K562 (cell line): ENCODE measurements around the gene ELOVL7. TPM values are rescaled to one million over a fixed set of nuclear protein-coding genes. Genes with fewer than 3 reads are reported as not detected.
A peak's percentile ranks its signal among the peaks of the same experiment; 100 is the strongest.

Experiments used
- ATAC-seq: fragments of 200-7000 bp; cut with Tn5 transposase; 3 replicates; pipeline ENCODE4 v1.9.1; 2020; ENCODE audit warnings: moderate library complexity
- BruUV-seq: library from RNA; stranded (reverse); fragments of 400-500 nt; replicated peaks from 2 replicates; lab custom pipeline; 2021; lab: Mats Ljungman, UMichigan
- CTCF ChIA-PET: fragments of 300-600 bp; formaldehyde crosslinking; extraction: SDS; loops from one replicate; lab custom pipeline; 2021; ENCODE audit warnings: low intra/inter-chr PET ratio; lab: Yijun Ruan, JAX
- POLR2A ChIA-PET: fragments of 300-600, 350-650 bp; sonication (Branson Sonifier 250); formaldehyde crosslinking; extraction: SDS; loops from one replicate; lab custom pipeline; 2021; ENCODE audit warnings: antibody characterized with exemption, inconsistent platforms; lab: Yijun Ruan, JAX
- DNase-seq, 4 experiments: peaks; one replicate each; pipeline versions ENCODE4 v3.0.0 to v3.0.0-alpha.2; 2011 to 2018; ENCODE audit warnings: low spot score in 3 of 4, mixed read lengths in 3 of 4; ENCODE audit errors: extremely low read depth in 1 of 4
- FAIRE-seq: peaks from 2 replicates; lab custom pipeline; 2011; peaks lifted over from hg19 to GRCh38; lab: Jason Lieb, UNC
- H2AFZ ChIP-seq: 2 replicates; pipeline ENCODE4 v1.6.0; 2011; ENCODE audit warnings: low read depth, low read length, control low read depth, inconsistent platforms
- H3K27ac ChIP-seq: fragments of 200-600 bp; 3 replicates; pipeline ENCODE4 v1.8.0; 2011; ENCODE audit warnings: low read depth, mild to moderate bottlenecking, control low read depth, inconsistent platforms, low read length, moderate library complexity, mixed read lengths; ENCODE audit errors: extremely low read depth
- H3K27me3 ChIP-seq, 2 experiments: fragments of 300-600 bp in 1 of 2; 2 replicates in 1 of 2; 3 replicates in 1 of 2; pipeline versions ENCODE4 v1.6.0 to v1.8.0; 2011; ENCODE audit warnings: inconsistent platforms in 2 of 2, low read length in 2 of 2, mild to moderate bottlenecking in 1 of 2, mixed read lengths in 1 of 2, moderate library complexity in 1 of 2; ENCODE audit not compliant: control insufficient read depth in 2 of 2, insufficient read depth in 2 of 2
- H3K36me3 ChIP-seq: fragments of 300-600 bp; 3 replicates; pipeline ENCODE4 v1.8.0; 2011; ENCODE audit warnings: mild to moderate bottlenecking, low read length, inconsistent platforms; ENCODE audit not compliant: control insufficient read depth, insufficient read depth
- H3K4me1 ChIP-seq, 2 experiments: fragments of 200-600 bp in 1 of 2; replicated peaks in 1 of 2; 2 replicates in 1 of 2; 3 replicates in 1 of 2; pipeline versions ENCODE4 v1.5.1 to v1.8.0; 2011; ENCODE audit warnings: inconsistent platforms in 2 of 2, low read length in 2 of 2, mild to moderate bottlenecking in 1 of 2, mixed read lengths in 1 of 2, moderate library complexity in 1 of 2; ENCODE audit not compliant: control insufficient read depth in 2 of 2, insufficient read depth in 2 of 2
- H3K4me2 ChIP-seq: 2 replicates; pipeline ENCODE4 v1.6.1; 2011; ENCODE audit warnings: low read length, control low read depth, inconsistent platforms, mixed read lengths; ENCODE audit not compliant: insufficient read depth
- H3K4me3 ChIP-seq: fragments of 200-600 bp; sonication (generic), shearing (Covaris generic); 2 replicates; pipeline ENCODE4 v1.5.1; 2016; ENCODE audit warnings: control low read depth, inconsistent platforms
- H3K79me2 ChIP-seq: fragments of 200-600 bp; 3 replicates; pipeline ENCODE4 v1.8.0; 2011; ENCODE audit warnings: low read length, inconsistent platforms; ENCODE audit not compliant: control insufficient read depth, insufficient read depth
- H3K9ac ChIP-seq, 2 experiments: 2 replicates each; pipeline versions ENCODE4 v1.6.0 to v1.6.1; 2011; ENCODE audit warnings: low read depth in 2 of 2, low read length in 2 of 2, control low read depth in 1 of 2, inconsistent platforms in 1 of 2, mild to moderate bottlenecking in 1 of 2, mixed read lengths in 1 of 2; ENCODE audit not compliant: insufficient read depth in 1 of 2
- H3K9me1 ChIP-seq: one replicate; pipeline ENCODE4 v1.6.0; 2011; ENCODE audit warnings: inconsistent platforms, mild to moderate bottlenecking, low read length, moderate library complexity; ENCODE audit not compliant: control insufficient read depth, insufficient read depth
- H3K9me3 ChIP-seq: replicated peaks from 2 replicates; pipeline ENCODE4 v1.5.1; 2011; ENCODE audit warnings: low read depth, low read length, inconsistent platforms; ENCODE audit not compliant: control insufficient read depth, insufficient read depth
- H4K20me1 ChIP-seq: replicated peaks from 2 replicates; pipeline ENCODE4 v1.6.1; 2011; ENCODE audit warnings: low read length, inconsistent platforms, mixed read lengths; ENCODE audit not compliant: control insufficient read depth, insufficient read depth
- HDAC6 ChIP-seq: IDR thresholded peaks from 2 replicates; pipeline ENCODE4 v1.6.1; 2012; ENCODE audit warnings: low read depth, mild to moderate bottlenecking, control low read depth, inconsistent platforms, low read length, moderate library complexity
- HNRNPUL1 ChIP-seq: fragments of 200-400 bp; formaldehyde crosslinking; IDR thresholded peaks from 2 replicates; pipeline ENCODE4 v1.6.1; 2017; ENCODE audit warnings: low read length
- KDM4B ChIP-seq, 2 experiments: fragments of 450-650 bp in 1 of 2; sonication (generic) in 1 of 2; IDR thresholded peaks; 2 replicates each; pipeline ENCODE4 v1.6.1; 2016 to 2017; ENCODE audit warnings: borderline replicate concordance in 2 of 2, antibody characterized with exemption in 1 of 2, low read depth in 1 of 2, mild to moderate bottlenecking in 1 of 2
- ZNF121 ChIP-seq: sonication (generic); formaldehyde crosslinking; conservative IDR thresholded peaks from 2 replicates; pipeline ENCODE4 v1.8.0; 2022; ENCODE audit warnings: missing genetic modification reagents
- ZNF282 ChIP-seq: sonication (generic); formaldehyde crosslinking; IDR thresholded peaks from 2 replicates; pipeline ENCODE4 v1.8.1; 2023; ENCODE audit warnings: missing genetic modification reagents
- WGBS: fragments of 100-300 bp; shearing (Covaris generic); methylation state at CpG from one replicate; pipeline ENCODE4 v1.1.6; 2016; ENCODE audit warnings: low coverage, mixed read lengths; ENCODE audit not compliant: insufficient coverage; ENCODE audit errors: missing lambda C conversion rate; 5-methylcytosine and 5-hydroxymethylcytosine counted together
- in situ Hi-C: fragments of 300-500 bp; cut with MboI; formaldehyde crosslinking; loops from 4 replicates; pipeline ENCODE4 v1.15.0; 2018; ENCODE audit warnings: inconsistent platforms, mixed read lengths
- intact Hi-C: fragments of 100-400 bp; cut with micrococcal nuclease; formaldehyde crosslinking; loops from 2 replicates; pipeline ENCODE4 v1.14.2; 2022
- polyA plus RNA-seq, 8 experiments: library from polyadenylated mRNA; depleted of rRNA in 4 of 8; stranded (reverse) in 5 of 8; unstranded in 3 of 8; fragments of >200 nt; fragmentation: Nextera tagmentation in 2 of 8; fragmentation: Illumina TruSeq in 1 of 8; extraction: Ambion mirVana in 2 of 8; extraction: Trizol in 1 of 8; gene quantifications; 2 replicates each; pipeline versions ENCODE4 v1.2.1 to v1.2.3, GENCODE V29; 2011 to 2014; ENCODE audit warnings: inconsistent platforms in 1 of 8, missing spikeins in 1 of 8
- total RNA-seq, 7 experiments: library from RNA; depleted of rRNA in 6 of 7; stranded (reverse); fragments of >200 nt in 6 of 7; fragmentation: Illumina TruSeq in 2 of 7; extraction: Trizol in 2 of 7; gene quantifications; 2 replicates each; pipeline versions ENCODE4 v1.2.1 to v1.2.3, GENCODE V29; 2011 to 2021; ENCODE audit warnings: low replicate concordance in 1 of 7
- TF ChIP-seq, protein P1 (sequence below), 2 experiments: fragments of 450-650 bp in 1 of 2; sonication (generic) in 1 of 2; formaldehyde crosslinking in 1 of 2; IDR thresholded peaks; 2 replicates each; pipeline versions ENCODE4 v1.7.1 to v1.9.0; 2016 to 2022; ENCODE audit warnings: inconsistent platforms in 1 of 2, mild to moderate bottlenecking in 1 of 2, missing genetic modification reagents in 1 of 2

The ELOVL7 gene
- total and polyA plus RNA-seq, 9 of the 15 experiments (the other 6 are each of a cell fraction or from before 2014, with no cell fraction given): 4.5 to 12.3 (median 6.9) TPM

DNA sequence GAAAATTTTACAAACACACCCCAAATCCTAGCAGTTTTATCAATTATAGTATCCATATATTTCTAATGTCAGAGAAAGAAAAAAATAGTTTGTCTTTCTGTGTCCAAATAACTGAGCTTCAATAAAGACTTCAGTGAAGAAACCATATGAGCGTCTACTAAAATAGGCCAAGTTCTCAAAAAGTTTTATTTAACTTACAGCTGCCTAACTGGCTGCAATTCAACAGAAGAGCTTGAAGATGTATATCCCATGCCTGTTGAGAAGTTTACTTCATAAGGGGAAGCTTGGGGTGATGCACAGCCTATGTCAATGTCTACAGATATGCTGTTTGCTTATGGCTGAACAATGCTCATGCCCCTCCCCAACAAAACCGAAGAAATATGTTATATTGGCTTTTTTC lies 43.7 kb upstream of the ELOVL7 start:
- no peaks in the 10 kb centered on the region for H3K9me1 ChIP-seq
- H4K20me1 ChIP-seq: no peaks in the 10 kb centered on the region
- WGBS: 96% methylated on average over 2 of the region's 2 CpGs
- no peaks in the 10 kb centered on the region for H3K4me1 ChIP-seq
- no peaks in the 10 kb centered on the region for H3K27me3 ChIP-seq
- no peak overlapping the region for H3K4me3 ChIP-seq
- H3K79me2 ChIP-seq: no peaks in the 10 kb centered on the region
- H3K9me3 ChIP-seq: no peaks in the 10 kb centered on the region
- in situ Hi-C loops: no loop called here
- H3K9ac ChIP-seq: no peak overlapping the region
- TF ChIP-seq ZNF282 (CRISPR knock-in tag): no peak
- ATAC-seq (no peak), FAIRE-seq (no peak), DNase-seq (no peak)
- no peak overlapping the region for H2AFZ ChIP-seq
- POLR2A ChIA-PET: no interaction called here
- H3K4me2 ChIP-seq: no peak overlapping the region
- BruUV-seq: no TSS peak
- no peak overlapping the region for H3K27ac ChIP-seq
- intact Hi-C loops: no loop called here
- H3K36me3 ChIP-seq: no peaks in the 10 kb centered on the region; the same call in 2 of the 3 replicates
- CTCF ChIA-PET: interaction anchor here (0.6 kb wide), 1 partner anchor 211 kb away, joined by 3 read pairs; no protein-coding TSS in a partner anchor

DNA sequence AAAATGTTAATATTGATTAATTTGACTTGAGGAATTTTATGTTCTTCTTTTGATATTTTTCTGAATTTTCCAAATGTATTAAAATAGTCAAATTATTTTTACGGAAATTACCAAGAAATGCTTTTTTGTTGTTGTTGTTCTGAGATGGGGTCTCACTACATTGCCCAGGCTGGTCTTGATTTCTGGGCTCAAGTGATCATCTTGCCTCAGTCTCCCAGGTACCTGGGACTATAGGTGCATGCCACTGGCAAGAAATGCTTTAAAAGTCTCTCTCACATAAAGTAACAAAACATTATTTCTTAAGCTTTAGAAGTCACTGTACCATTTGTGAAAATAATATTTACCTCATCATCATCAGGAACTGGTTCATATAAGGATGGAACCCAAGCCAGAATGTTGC lies 43.0 kb upstream of the ELOVL7 start:
- ChIA-PET POLR2A (no interaction called here), CTCF (interaction anchor here (0.6 kb wide), 1 partner anchor 210 kb away, joined by 3 read pairs; no protein-coding TSS in a partner anchor)
- Histone ChIP-seq H3K27ac (no peak overlapping the region), H3K9ac (no peak overlapping the region), H3K4me1 (no peaks in the 10 kb centered on the region), H3K27me3 (no peaks in the 10 kb centered on the region), H3K9me3 (no peaks in the 10 kb centered on the region), H2AFZ (no peak overlapping the region), H3K36me3 (no peaks in the 10 kb centered on the region), H3K4me3 (no peak overlapping the region), H3K79me2 (no peaks in the 10 kb centered on the region), H3K4me2 (no peak overlapping the region), H4K20me1 (no peaks in the 10 kb centered on the region), H3K9me1 (no peaks in the 10 kb centered on the region)
- no TSS peak for BruUV-seq
- intact Hi-C loops (no loop called here), in situ Hi-C loops (no loop called here)
- ATAC-seq (no peak), DNase-seq (no peak), FAIRE-seq (no peak)
- 100% methylated on average over 1 of the region's 1 CpG for WGBS
- TF ChIP-seq HNRNPUL1 (no peak), HDAC6 (no peak), KDM4B (IDR thresholded peaks at IDR 0.05; ENCODE audit: borderline replicate concordance in 2 of 2, low read depth in 1 of 2) (no peak), ZNF121 (CRISPR knock-in tag) (peak; percentile 89)
- TF ChIP-seq, protein P1, sequence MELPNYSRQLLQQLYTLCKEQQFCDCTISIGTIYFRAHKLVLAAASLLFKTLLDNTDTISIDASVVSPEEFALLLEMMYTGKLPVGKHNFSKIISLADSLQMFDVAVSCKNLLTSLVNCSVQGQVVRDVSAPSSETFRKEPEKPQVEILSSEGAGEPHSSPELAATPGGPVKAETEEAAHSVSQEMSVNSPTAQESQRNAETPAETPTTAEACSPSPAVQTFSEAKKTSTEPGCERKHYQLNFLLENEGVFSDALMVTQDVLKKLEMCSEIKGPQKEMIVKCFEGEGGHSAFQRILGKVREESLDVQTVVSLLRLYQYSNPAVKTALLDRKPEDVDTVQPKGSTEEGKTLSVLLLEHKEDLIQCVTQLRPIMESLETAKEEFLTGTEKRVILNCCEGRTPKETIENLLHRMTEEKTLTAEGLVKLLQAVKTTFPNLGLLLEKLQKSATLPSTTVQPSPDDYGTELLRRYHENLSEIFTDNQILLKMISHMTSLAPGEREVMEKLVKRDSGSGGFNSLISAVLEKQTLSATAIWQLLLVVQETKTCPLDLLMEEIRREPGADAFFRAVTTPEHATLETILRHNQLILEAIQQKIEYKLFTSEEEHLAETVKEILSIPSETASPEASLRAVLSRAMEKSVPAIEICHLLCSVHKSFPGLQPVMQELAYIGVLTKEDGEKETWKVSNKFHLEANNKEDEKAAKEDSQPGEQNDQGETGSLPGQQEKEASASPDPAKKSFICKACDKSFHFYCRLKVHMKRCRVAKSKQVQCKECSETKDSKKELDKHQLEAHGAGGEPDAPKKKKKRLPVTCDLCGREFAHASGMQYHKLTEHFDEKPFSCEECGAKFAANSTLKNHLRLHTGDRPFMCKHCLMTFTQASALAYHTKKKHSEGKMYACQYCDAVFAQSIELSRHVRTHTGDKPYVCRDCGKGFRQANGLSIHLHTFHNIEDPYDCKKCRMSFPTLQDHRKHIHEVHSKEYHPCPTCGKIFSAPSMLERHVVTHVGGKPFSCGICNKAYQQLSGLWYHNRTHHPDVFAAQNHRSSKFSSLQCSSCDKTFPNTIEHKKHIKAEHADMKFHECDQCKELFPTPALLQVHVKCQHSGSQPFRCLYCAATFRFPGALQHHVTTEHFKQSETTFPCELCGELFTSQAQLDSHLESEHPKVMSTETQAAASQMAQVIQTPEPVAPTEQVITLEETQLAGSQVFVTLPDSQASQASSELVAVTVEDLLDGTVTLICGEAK (IDR thresholded peaks at IDR 0.05): no peak
- TF ChIP-seq, protein P1 (CRISPR knock-in tag; IDR thresholded peaks at IDR 0.05): no peak
